Stimulated activated naive CD8-positive, alpha-beta T cell treated with anti-CD3 and anti-CD28 coated beads, Interleukin-15, amount 100 ng/mL, for 72 hours (primary cell): ENCODE results near the gene RNU6-7.
A peak's percentile ranks its signal among the peaks of the same experiment; 100 is the strongest.

ENCODE experiments used
- ATAC-seq: fragments of 150-1000 bp; cut with Tn5 transposase; 2 replicates; pipeline ENCODE4 v1.10.0; 2021; ENCODE audit warnings: mild to moderate bottlenecking, moderate library complexity
- DNase-seq, 2 donors: peaks; one replicate each; pipeline ENCODE4 v3.0.0; 2021 to 2022
- H3K27ac Mint-ChIP-seq, 2 donors: one replicate each; pipeline ENCODE4 v1.8.0; 2022; ENCODE audit warnings: mild to moderate bottlenecking in 2 of 2, mixed read lengths in 2 of 2, moderate library complexity in 2 of 2
- H3K27me3 Mint-ChIP-seq: one replicate; pipeline ENCODE4 v1.8.0; 2022; ENCODE audit warnings: mixed read lengths
- H3K4me1 Mint-ChIP-seq: one replicate; pipeline ENCODE4 v1.8.0; 2022; ENCODE audit warnings: mild to moderate bottlenecking, mixed read lengths
- H3K4me3 Mint-ChIP-seq, 2 donors: one replicate each; pipeline ENCODE4 v1.8.0; 2022; ENCODE audit warnings: mild to moderate bottlenecking in 2 of 2, mixed read lengths in 2 of 2, moderate library complexity in 1 of 2
- H3K9me3 Mint-ChIP-seq, 2 donors: one replicate each; pipeline ENCODE4 v1.8.0; 2022; ENCODE audit warnings: mixed read lengths in 2 of 2

The RNU6-7 gene

GRCh38 chr14:32225378-32225920 is 23.6 kb downstream of the RNU6-7 start:
- H3K4me1 Mint-ChIP-seq = no peaks in the 10 kb centered on the region
- H3K9me3 Mint-ChIP-seq = no peaks in the 10 kb centered on the region
- no peak overlapping the region for H3K27ac Mint-ChIP-seq
- peaks cover 10% of the 10 kb centered on the region for H3K27me3 Mint-ChIP-seq
- no peak for ATAC-seq
- no peak overlapping the region for H3K4me3 Mint-ChIP-seq
- no peak for DNase-seq

- Mint-ChIP-seq H3K4me1 (no peaks in the 10 kb centered on the region), H3K27me3 (peaks cover 10% of the 10 kb centered on the region), H3K27ac (no peak overlapping the region), H3K4me3 (no peak overlapping the region), H3K9me3 (no peaks in the 10 kb centered on the region)
- ATAC-seq = no peak
- no peak for DNase-seq
These were observed 24.2 kb downstream of the RNU6-7 start for GRCh38 chr14:32226056-32226455.

DNA sequence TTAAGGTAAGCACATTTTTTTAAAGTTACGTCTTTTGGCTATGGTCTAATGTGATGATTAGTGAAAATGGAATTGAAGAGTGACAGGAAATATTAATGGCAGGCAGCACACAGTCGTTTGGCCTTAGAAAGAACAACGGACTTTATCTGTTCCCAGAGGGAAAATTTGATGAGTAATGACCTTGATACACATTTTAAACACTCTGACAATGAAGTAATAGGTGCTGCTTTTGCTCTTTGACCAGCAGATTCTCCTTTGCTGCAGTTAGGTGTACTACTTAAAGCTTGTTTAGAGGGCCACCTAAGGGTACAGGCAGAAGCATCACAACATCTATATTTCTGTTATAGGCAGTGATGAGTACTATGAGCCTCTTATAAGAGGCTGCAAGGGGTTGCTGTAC is 28.3 kb downstream of the RNU6-7 start:
- Mint-ChIP-seq H3K4me3 (no peak overlapping the region), H3K27ac (no peak overlapping the region), H3K4me1 (no peaks in the 10 kb centered on the region), H3K27me3 (no peaks in the 10 kb centered on the region), H3K9me3 (no peaks in the 10 kb centered on the region)
- ATAC-seq = no peak
- no peak for DNase-seq

DNA sequence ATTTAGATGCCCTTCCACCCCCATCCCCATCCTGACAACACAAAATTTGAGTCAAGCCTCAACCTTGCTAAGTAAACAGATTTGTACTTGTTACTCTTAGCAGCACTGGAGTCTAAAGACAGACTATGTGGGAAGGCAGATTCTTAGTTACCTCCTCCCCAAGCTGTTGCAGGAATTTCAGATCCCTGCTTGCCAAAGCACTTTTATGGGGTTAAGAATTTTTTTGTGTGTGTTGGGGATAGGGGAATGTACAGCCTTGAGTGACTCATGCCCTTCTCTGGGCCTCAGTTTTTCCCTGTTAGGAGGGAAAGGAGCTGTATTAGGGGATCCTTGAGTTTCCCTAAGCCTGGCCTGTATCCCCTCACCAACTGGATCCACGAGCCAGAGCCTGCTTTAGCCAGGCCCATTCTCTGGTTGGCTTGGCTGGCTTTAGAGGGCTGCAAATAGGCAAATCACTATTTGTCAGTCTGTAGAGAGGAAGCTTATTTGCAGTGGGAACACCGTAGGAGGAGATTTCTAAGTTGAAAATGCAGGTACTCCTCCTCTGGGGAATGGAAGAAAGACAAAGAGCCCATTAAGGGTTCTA is 28.9 kb downstream of the RNU6-7 start:
- no peak for DNase-seq
- Mint-ChIP-seq H3K27ac (no peak overlapping the region), H3K27me3 (no peaks in the 10 kb centered on the region), H3K9me3 (no peaks in the 10 kb centered on the region), H3K4me3 (no peak overlapping the region), H3K4me1 (no peaks in the 10 kb centered on the region)
- ATAC-seq = no peak

- DNase-seq (no peak), ATAC-seq (no peak)
- no peaks in the 10 kb centered on the region for H3K27me3 Mint-ChIP-seq
- H3K4me3 Mint-ChIP-seq = no peak overlapping the region
- no peaks in the 10 kb centered on the region for H3K9me3 Mint-ChIP-seq
- H3K27ac Mint-ChIP-seq = no peak overlapping the region
- H3K4me1 Mint-ChIP-seq = no peaks in the 10 kb centered on the region
These were observed 30.6 kb downstream of the RNU6-7 start for GRCh38 chr14:32232481-32232880.

DNA sequence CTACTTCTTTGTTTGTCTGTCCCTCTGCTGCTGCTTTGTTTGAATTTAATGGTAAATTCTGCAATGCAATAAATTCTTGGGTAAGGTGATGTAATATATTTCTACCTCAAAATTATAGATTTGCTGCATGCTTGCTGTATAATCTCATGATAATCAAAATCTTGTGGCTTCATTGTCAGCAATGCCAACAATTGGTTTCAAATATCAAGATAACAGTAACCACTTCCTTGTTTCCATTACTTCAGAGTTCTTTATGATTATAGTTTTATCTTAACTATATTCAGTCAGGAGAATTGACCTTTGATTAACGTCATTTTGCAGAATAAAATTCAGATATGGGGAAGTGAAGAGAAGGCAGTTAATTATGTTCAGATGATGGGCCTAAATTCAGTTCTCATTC is 31.4 kb downstream of the RNU6-7 start:
- Mint-ChIP-seq H3K4me3 (no peak overlapping the region), H3K9me3 (no peaks in the 10 kb centered on the region), H3K27ac (no peak overlapping the region), H3K4me1 (no peaks in the 10 kb centered on the region), H3K27me3 (no peaks in the 10 kb centered on the region)
- ATAC-seq = no peak
- no peak for DNase-seq

DNA sequence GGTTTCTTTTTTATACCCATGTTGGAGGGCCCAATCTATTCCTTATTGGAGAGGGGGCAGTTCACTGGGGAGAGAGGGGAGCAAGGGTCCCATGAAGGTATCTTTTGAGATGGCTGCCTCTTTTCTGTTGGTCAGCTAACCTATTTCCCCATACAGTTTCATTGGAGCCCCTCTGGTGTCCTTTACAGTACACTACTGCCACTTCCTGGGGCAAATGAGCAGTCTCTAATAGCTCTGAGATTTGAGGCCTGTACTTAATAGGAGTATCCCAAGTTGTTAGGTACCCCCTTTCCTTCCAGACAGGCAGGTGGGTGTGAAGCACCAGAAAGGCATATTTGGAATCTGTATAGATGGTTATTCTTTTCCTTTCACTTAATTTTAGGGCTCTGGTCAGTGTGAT is 42.6 kb downstream of the RNU6-7 start:
- H3K9me3 Mint-ChIP-seq = peaks cover under 1 to 6% of the 10 kb centered on the region in 2 donors
- H3K4me1 Mint-ChIP-seq = no peaks in the 10 kb centered on the region
- no peaks in the 10 kb centered on the region for H3K27me3 Mint-ChIP-seq
- H3K27ac Mint-ChIP-seq = no peak overlapping the region
- H3K4me3 Mint-ChIP-seq = no peak overlapping the region
- no peak for DNase-seq
- peak; percentile 37 for ATAC-seq

DNA sequence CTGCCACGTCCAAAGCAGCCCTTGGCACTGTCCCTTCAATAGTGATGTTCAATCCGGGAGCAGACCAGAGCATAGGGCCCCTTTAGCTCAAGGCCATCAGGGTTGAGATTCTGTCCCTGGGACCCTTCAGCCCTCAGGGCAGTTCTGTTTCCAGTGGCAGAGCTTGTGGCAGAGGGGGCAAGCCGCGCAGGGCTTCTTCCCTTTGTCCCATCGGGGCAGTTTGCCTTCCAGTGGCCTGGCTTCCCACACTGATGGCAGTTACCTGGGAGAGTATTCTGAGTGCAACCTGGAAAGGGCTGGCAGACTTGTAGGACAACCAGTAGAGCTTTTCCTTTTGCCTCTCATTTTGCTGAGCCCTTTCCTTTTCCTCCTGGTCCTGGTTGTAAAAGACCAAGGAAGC is 44.9 kb downstream of the RNU6-7 start:
- H3K4me3 Mint-ChIP-seq = no peak overlapping the region
- H3K4me1 Mint-ChIP-seq = no peaks in the 10 kb centered on the region
- DNase-seq (no peak), ATAC-seq (no peak)
- no peaks in the 10 kb centered on the region for H3K9me3 Mint-ChIP-seq
- H3K27ac Mint-ChIP-seq = no peak overlapping the region
- no peaks in the 10 kb centered on the region for H3K27me3 Mint-ChIP-seq

DNA sequence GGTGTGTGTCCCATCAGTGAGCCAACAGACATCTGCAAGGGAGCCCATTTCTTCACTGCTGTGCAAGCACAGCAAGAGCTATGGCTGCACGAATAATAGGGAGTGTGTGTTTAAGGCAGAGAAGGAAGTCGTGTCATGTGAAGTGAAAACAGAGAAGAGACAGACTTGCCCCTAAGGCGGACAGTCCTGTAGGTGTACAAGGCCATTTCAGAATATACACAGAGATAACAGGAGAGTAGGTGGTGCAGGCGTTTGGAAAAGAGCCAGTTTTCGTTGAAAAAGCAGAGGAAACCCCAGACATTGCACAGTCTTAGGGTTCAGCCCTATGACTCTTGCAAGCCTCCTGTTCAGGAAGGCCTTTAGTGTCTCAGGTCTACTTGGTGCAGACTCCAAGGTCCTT is 47.5 kb downstream of the RNU6-7 start:
- DNase-seq (no peak), ATAC-seq (no peak)
- Mint-ChIP-seq H3K4me1 (no peaks in the 10 kb centered on the region), H3K27ac (no peak overlapping the region), H3K9me3 (no peaks in the 10 kb centered on the region), H3K27me3 (no peaks in the 10 kb centered on the region), H3K4me3 (no peak overlapping the region)

GRCh38 chr14:32249780-32250179 is 47.9 kb downstream of the RNU6-7 start:
- no peaks in the 10 kb centered on the region for H3K27me3 Mint-ChIP-seq
- peak overlapping the region in 1 of 2 donors; percentile 83 for H3K27ac Mint-ChIP-seq
- ATAC-seq (no peak), DNase-seq (no peak)
- H3K9me3 Mint-ChIP-seq = no peaks in the 10 kb centered on the region
- H3K4me1 Mint-ChIP-seq = no peaks in the 10 kb centered on the region
- no peak overlapping the region for H3K4me3 Mint-ChIP-seq

DNA sequence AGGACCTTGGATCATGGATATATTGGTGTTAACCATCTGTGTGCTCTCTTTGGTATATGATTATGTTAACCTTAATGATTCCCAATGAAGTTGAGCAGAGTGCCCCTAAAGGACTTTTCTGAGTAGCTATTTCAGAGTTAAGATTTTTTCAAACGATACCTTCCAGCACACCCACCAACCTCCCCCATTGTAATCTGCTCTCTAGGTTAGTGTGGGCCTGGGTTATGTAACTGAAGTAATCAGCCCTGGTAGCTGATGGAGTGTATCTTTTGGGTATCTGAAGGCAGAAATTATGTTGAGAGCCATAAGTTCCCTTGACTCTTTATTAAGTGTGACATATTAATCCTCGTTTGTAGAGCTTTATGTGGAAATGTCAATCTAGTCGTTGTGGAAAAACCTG is 48.8 kb downstream of the RNU6-7 start:
- Mint-ChIP-seq H3K27ac (no peak overlapping the region), H3K9me3 (no peaks in the 10 kb centered on the region), H3K4me1 (no peaks in the 10 kb centered on the region), H3K27me3 (no peaks in the 10 kb centered on the region), H3K4me3 (no peak overlapping the region)
- ATAC-seq (no peak), DNase-seq (no peak)

DNA sequence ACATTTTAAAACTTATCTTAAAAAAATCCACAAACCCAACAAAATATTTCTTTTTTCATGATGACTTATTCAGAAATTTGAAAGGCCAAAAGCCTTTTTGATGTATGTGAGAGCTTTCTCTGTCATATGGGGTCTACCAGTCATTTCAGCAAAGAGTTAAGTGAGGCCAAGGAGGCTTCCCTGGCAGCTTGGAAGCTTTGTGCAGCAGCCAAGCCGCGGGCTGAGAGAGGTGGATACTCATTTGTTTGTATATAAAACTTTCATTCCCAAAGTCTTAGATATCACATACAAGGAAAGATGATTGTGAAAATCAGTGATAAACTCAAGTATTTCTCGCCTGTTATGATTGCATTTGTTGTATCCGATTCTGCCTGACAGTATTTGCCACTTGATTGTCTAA is 49.7 kb downstream of the RNU6-7 start:
- ATAC-seq (no peak), DNase-seq (no peak)
- H3K4me1 Mint-ChIP-seq = no peaks in the 10 kb centered on the region
- H3K27ac Mint-ChIP-seq = no peak overlapping the region
- H3K27me3 Mint-ChIP-seq = no peaks in the 10 kb centered on the region
- H3K4me3 Mint-ChIP-seq = no peak overlapping the region
- no peaks in the 10 kb centered on the region for H3K9me3 Mint-ChIP-seq
